ENCODE results near the gene TUBG2.

Gene TUBG2

GRCh38 chr17:42685831-42686230 lies 26.7 kb downstream of the TUBG2 start:
- no peak for DNase-seq (ENCODE audit: low read depth)
- H3K4me3 ChIP-seq (ENCODE audit: low read depth, low read length) = no peak overlapping the region
- TF ChIP-seq CTCF (IDR thresholded peaks at IDR 0.05; ENCODE audit: insufficient read depth, low read depth, low read length, missing control alignments) = no peak

GRCh38 chr17:42686520-42687128 lies 27.5 kb downstream of the TUBG2 start:
- TF ChIP-seq CTCF (IDR thresholded peaks at IDR 0.05; ENCODE audit: insufficient read depth, low read depth, low read length, missing control alignments) = no peak
- no peak for DNase-seq (ENCODE audit: low read depth)
- H3K4me3 ChIP-seq (ENCODE audit: low read depth, low read length) = no peak overlapping the region

GRCh38 chr17:42687707-42688320 lies 28.7 kb downstream of the TUBG2 start:
- no peak for TF ChIP-seq CTCF (IDR thresholded peaks at IDR 0.05; ENCODE audit: insufficient read depth, low read depth, low read length, missing control alignments)
- DNase-seq (ENCODE audit: low read depth) = no peak

GRCh38 chr17:42690596-42690995 lies 31.5 kb downstream of the TUBG2 start:
- TF ChIP-seq CTCF (IDR thresholded peaks at IDR 0.05; ENCODE audit: insufficient read depth, low read depth, low read length, missing control alignments) = no peak
- DNase-seq (ENCODE audit: low read depth) = no peak
- no peak overlapping the region for H3K4me3 ChIP-seq (ENCODE audit: low read depth, low read length)

More at GRCh38 chr17:42687707-42688320, 28.7 kb downstream of the TUBG2 start:
- H3K4me3 ChIP-seq (ENCODE audit: low read depth, low read length) = no peak overlapping the region

GRCh38 chr17:42691021-42691545 lies 32.0 kb downstream of the TUBG2 start:
- no peak overlapping the region for H3K4me3 ChIP-seq (ENCODE audit: low read depth, low read length)
- TF ChIP-seq CTCF (IDR thresholded peaks at IDR 0.05; ENCODE audit: insufficient read depth, low read depth, low read length, missing control alignments) = no peak
- DNase-seq (ENCODE audit: low read depth) = no peak

GRCh38 chr17:42692489-42692888 lies 33.4 kb downstream of the TUBG2 start:
- DNase-seq (ENCODE audit: low read depth) = no peak
- H3K4me3 ChIP-seq (ENCODE audit: low read depth, low read length) = no peak overlapping the region
- TF ChIP-seq CTCF (IDR thresholded peaks at IDR 0.05; ENCODE audit: insufficient read depth, low read depth, low read length, missing control alignments) = no peak

Measured in GM12865 (cell line).